ENCODE data around the gene TMEM238. TPM values are rescaled to one million over a fixed set of nuclear protein-coding genes. Genes with fewer than 3 reads are reported as not detected.
"Not testable (repeated sequence)": the region's sequence is repeated elsewhere in the genome, so short reads cannot be mapped to it uniquely, and the experiment has no call there.

TMEM238 gene
- total RNA-seq, 1 donor from 2014 or later = 0.26 TPM

- DNase-seq (ENCODE audit: low read depth in 2 of 2) = peak in 1 of 2 donors; percentile 30
Measured at GRCh38 chr19:55341171-55341588, 42.9 kb downstream of the TMEM238 start.

GRCh38 chr19:55340784-55341147 is 43.3 kb downstream of the TMEM238 start:
- no peak for DNase-seq (ENCODE audit: low read depth in 2 of 2)

- DNase-seq (ENCODE audit: low read depth in 2 of 2) = no peak
Measured at GRCh38 chr19:55339889-55340783, 44.0 kb downstream of the TMEM238 start.

- peak; percentile 100 for DNase-seq (ENCODE audit: low read depth in 2 of 2)
Measured at GRCh38 chr19:55339105-55339888, 44.8 kb downstream of the TMEM238 start, which contains the start of gene KMT5C. KMT5C (plus strand) TSS chr19:55339876; CDS start chr19:55341937, 2,061 bp downstream.

- DNase-seq (ENCODE audit: low read depth in 2 of 2) = no peak
Measured at GRCh38 chr19:55336101-55336500, 48.0 kb downstream of the TMEM238 start.

- no peak for DNase-seq (ENCODE audit: low read depth in 2 of 2)
Measured at GRCh38 chr19:55333870-55334269, 50.2 kb downstream of the TMEM238 start.

- DNase-seq (ENCODE audit: low read depth in 2 of 2) = not testable (repeated sequence)
Measured at GRCh38 chr19:55329791-55330190, 54.3 kb downstream of the TMEM238 start.

Other genes with a start within 250 kb of the TMEM238 start
- gene TNNT1, start 235.1 kb downstream of the TMEM238 start, total RNA-seq = 0.51 and 1.7 TPM in 2 replicates
- gene TNNI3, start 226.6 kb downstream of the TMEM238 start, total RNA-seq = not detected in 2 replicates
- gene DNAAF3, start 217.7 kb downstream of the TMEM238 start, total RNA-seq = 0.26 and 0.38 TPM in 2 replicates
- gene SYT5, start 204.0 kb downstream of the TMEM238 start, total RNA-seq = under 0.01 TPM in 1 of 2 replicates, not detected in the other
- gene PTPRH, start 174.8 kb downstream of the TMEM238 start, total RNA-seq = 0.13 TPM in 2 replicates
- gene TMEM86B, start 155.5 kb downstream of the TMEM238 start, total RNA-seq = 0.26 and 0.89 TPM in 2 replicates
- 19.9 and 34.9 TPM in 2 replicates for gene PPP6R1, start 125.3 kb downstream of the TMEM238 start, total RNA-seq
- 19.9 and 26.8 TPM in 2 replicates for gene HSPBP1, start 104.2 kb downstream of the TMEM238 start, total RNA-seq
- 0.39 and 1.3 TPM in 2 replicates for gene BRSK1, start 100.3 kb downstream of the TMEM238 start, total RNA-seq
- gene TMEM150B, start 59.0 kb downstream of the TMEM238 start, total RNA-seq = not detected in 2 replicates
- 3.2 and 4.6 TPM in 2 replicates for gene KMT5C, start 44.4 kb downstream of the TMEM238 start, total RNA-seq
- gene COX6B2, start 29.6 kb downstream of the TMEM238 start, total RNA-seq = not detected in 2 replicates
- not detected in 2 replicates for gene GARIN5B, start 21.0 kb downstream of the TMEM238 start, total RNA-seq
- under 0.01 and 0.13 TPM in 2 replicates for gene IL11, start 13.8 kb downstream of the TMEM238 start, total RNA-seq
- gene TMEM190, start 7.5 kb downstream of the TMEM238 start, total RNA-seq = not detected in 2 replicates
- 126 and 262 TPM in 2 replicates for gene RPL28, start 1.6 kb upstream of the TMEM238 start, total RNA-seq
- gene UBE2S, start 23.5 kb upstream of the TMEM238 start, total RNA-seq = 40.6 and 54.6 TPM in 2 replicates
- gene SHISA7, start 59.0 kb upstream of the TMEM238 start, total RNA-seq = not detected in 2 replicates
- 61.0 and 75.9 TPM in 2 replicates for gene ISOC2, start 77.3 kb upstream of the TMEM238 start, total RNA-seq
- gene C19orf85, start 80.5 kb upstream of the TMEM238 start, total RNA-seq = not detected in 2 replicates
- 0.77 and 2.1 TPM in 2 replicates for gene ZNF628, start 92.3 kb upstream of the TMEM238 start, total RNA-seq
- gene NAT14, start 100.9 kb upstream of the TMEM238 start, total RNA-seq = 8.9 and 9.1 TPM in 2 replicates
- under 0.01 and 0.13 TPM in 2 replicates for gene SSC5D, start 104.1 kb upstream of the TMEM238 start, total RNA-seq
- gene SBK2, start 152.8 kb upstream of the TMEM238 start, total RNA-seq = not detected in 2 replicates
- gene SBK3, start 161.3 kb upstream of the TMEM238 start, total RNA-seq = 0.13 and 0.26 TPM in 2 replicates
- gene ZNF579, start 196.6 kb upstream of the TMEM238 start, total RNA-seq = 1.9 and 3.5 TPM in 2 replicates
- 2.6 and 3.3 TPM in 2 replicates for gene FIZ1, start 215.2 kb upstream of the TMEM238 start, total RNA-seq
- gene ZNF524, start 216.0 kb upstream of the TMEM238 start, total RNA-seq = 6.9 and 11.9 TPM in 2 replicates
- 0.39 and 1.5 TPM in 2 replicates for gene ZNF865, start 221.4 kb upstream of the TMEM238 start, total RNA-seq
- 3.3 and 4.9 TPM in 2 replicates for gene ZNF784, start 240.3 kb upstream of the TMEM238 start, total RNA-seq